HUDEP-2 (cell line): Measurements from ENCODE around the gene RGS8.

ENCODE experiments used
- DNase-seq, 76 experiments: peaks; one replicate each; lab custom pipeline; 2025; ENCODE audit not compliant: unreplicated experiment in 76 of 76; lab: John Stamatoyannopoulos, UW

RGS8 gene

DNA sequence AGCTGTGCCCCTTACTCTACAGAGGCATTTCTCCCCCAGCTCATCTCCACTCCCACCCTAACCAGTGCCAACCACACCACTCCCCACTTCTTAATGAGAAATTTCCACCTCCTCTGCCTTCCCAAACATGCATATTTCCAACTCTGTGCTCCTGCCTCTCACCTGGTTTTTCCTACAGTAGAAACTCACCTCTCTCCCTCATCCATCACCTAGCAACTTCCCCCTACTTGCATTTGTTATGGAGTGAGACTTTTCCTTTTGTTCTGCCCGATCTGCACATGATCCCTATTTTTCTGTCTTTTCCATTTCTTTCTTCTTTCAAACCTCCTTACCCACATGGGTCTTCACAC lies 11.9 kb downstream of the RGS8 start:
- DNase-seq, result no peak

DNA sequence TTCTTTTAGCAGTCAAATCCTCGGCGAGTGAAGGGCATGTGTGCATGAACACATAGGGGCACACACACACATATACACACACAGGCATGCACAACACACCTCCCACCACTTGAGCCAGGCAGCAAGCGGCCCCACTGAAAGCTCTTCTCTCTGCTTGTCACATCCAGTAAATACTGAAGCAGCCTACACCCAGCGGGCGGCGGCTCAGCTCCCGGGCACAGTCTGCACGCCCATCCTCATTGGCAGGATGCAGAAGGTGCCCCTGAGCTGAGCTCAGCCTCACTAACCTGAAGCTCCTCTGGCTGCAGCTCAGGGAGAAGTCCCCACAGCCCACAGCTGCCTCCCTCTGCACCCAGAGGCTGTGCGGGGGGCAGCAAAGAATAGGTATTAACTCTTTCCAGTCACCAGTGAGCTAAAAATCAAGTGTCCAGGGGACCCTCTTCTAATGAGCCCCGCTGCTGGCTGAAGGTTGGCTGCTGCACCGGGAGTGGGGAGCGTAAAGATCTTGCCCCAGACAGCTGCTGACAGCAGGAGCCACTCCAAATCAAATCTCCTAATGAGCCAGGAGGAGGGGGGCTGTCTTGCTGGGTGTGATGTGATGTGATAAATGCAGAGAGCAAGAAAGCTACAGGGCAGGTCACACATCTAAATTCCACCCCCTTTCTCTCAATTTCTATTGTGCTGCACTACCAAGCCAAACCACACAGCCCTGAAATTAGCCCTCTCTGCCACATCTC lies 12.5 kb downstream of the RGS8 start:
- peak in 1 of 76 experiments; percentile 7 for DNase-seq

DNA sequence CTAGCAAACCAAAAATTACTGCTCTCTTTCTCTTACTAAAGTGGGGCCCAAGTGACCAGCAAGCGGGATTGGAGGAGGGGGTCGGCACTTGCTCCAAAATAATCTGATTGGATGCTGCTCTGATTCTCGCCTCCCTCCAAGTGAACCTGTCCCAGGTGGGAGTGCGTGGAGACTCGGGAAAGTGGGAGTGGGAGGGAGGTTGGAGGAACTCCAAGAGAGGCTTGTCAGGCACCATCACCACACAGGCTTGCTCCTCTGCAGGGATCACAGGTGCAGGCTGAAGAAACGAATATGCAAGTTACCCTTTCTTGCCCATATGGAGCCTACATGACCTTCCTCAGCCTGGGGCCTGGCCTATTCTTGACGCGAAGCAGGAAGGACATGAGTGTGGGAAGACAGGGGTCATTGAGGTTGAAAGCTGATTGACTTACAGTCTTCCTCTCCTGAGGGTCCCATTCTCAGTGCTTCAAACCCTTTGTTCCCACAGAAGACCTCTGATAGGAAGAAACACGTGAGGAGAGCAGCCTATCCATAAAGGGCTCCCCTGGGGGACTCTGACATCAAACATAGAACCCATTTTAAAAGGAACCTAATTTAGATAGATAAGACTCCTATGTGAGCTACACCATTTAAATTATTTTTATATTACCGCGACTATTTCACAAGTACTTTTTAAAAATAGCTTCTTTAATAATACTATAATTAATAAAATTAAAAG lies 14.2 kb downstream of the RGS8 start:
- no peak for DNase-seq

DNA sequence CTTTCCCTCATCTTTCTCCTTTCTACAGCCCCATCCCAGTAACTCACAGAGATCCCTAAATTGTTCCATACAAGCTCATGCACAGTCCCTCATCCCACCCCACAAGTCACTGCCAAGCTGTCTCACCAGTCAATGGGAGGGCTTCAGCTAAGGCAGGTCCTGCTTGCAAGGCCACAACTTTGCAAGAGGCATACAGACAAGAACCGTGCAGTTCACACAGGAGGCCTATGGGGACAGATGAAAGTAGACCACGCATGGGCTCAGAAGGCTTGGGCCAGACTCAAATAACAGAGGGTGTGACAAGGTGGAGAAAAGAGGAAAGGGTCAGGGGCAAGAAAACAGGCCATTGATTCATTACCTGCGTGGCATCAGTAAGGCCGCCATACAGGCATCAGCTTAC lies 15.1 kb downstream of the RGS8 start:
- DNase-seq, result no peak

DNA sequence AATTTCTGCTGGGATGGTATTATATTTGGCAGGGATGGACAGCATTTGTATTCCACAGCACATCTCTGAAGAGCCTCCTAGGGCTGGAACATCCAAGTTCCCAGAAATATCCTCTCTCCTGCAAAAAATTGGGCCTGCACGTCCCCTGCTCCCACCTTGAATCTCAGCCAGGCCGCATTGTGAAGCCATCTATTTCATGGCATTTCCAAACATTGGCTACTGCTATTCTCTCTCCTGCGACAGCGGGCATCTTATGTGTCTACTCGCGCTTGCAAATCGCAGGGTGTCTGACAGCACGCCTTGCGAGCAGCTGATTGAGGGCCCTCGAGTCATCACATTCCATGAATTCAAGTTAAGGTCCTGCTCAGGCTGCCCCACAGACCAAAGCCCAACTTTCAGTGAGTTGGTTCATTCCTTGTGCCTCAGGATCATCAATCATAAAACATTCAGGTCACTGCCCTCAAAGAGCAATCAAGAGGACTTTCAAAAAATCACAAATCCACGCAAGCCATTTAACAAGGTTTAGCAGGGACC lies 15.8 kb downstream of the RGS8 start:
- no peak for DNase-seq

DNA sequence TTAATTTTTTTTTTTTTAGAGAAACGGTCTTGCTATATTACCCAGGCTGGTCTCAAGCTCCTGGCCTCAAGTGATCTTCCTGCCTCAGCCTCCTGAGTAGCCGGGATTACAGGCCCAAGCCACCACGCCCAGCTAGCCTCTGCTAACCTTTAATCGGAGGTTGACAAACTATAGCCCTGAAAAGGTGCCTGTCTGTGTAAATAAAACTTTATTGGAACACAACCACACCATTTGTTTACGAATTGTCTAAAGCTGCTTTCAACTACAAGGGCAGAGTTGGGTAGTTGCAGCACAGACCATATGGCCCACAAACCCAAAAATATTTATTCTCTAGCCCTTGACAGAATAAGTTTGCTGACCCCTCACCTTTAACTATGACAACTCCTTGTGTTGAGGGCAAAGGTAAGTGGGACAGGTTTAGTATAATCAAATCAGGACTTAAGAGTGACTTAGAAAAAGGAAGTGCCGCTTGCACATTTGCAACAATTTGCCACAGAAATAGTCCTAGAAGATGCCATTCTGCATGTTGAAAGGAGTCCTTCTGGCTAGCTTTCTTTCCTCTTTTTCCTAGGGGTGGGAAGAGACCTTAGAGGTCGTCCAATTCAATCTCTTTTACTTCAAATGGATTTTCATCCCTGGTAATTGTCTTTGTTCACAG lies 16.4 kb downstream of the RGS8 start:
- DNase-seq, result no peak

DNA sequence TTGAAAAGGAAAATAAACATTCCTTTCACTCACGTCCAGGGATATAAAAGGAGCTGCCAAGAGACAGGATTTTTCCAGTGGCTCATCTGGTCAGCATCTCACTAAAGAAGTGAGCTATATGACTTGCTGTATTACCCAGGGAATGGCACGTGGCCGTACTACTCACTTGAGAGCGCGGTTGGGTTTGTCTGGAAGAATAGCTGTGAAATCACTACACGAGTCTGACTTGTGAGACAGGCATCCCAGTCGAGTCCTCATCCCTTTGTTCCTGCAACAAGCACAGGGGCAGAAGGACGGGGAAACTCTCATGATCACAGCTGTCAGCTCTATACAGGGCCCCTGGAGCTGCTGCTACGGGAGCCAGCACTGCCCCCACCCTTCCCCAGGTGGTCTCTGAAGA lies 17.7 kb downstream of the RGS8 start:
- no peak for DNase-seq

DNA sequence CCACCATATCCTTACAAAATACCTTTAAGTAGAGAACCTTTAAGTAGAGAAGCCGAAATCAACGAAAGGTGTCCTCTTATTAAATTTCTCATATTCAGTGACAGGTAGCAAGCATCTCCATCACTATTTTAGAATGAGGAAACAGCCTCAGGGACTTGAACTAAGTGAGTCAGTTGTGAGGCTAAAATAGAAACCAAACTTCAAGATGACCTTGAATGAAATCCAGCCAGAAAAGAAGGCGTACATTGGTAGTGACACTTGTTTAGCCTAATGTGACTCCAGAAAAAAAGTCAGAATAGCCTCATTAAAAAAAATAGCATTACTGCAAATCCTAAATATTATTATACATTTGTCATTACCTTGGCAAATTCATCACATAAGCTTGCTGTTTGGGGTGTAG lies 20.1 kb downstream of the RGS8 start:
- no peak for DNase-seq

DNA sequence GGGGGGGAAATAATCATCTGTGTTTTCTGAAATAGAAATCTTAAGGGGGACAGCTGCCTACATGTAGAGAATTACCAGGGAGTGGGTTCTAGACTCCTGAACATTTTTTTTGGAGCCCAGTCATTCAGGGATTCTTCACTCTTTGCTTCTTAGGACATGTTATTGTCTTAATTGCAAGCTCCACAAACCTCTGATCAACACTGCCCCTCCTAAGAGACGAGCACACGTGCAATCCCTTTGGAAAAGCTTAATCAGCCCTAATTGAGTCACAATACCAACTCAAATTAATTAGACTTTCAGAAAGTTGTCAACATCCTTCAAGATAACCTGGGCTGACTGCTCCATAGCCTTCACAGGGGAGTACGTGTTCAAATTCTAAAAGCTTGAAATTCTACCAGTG lies 21.4 kb downstream of the RGS8 start:
- no peak for DNase-seq

DNA sequence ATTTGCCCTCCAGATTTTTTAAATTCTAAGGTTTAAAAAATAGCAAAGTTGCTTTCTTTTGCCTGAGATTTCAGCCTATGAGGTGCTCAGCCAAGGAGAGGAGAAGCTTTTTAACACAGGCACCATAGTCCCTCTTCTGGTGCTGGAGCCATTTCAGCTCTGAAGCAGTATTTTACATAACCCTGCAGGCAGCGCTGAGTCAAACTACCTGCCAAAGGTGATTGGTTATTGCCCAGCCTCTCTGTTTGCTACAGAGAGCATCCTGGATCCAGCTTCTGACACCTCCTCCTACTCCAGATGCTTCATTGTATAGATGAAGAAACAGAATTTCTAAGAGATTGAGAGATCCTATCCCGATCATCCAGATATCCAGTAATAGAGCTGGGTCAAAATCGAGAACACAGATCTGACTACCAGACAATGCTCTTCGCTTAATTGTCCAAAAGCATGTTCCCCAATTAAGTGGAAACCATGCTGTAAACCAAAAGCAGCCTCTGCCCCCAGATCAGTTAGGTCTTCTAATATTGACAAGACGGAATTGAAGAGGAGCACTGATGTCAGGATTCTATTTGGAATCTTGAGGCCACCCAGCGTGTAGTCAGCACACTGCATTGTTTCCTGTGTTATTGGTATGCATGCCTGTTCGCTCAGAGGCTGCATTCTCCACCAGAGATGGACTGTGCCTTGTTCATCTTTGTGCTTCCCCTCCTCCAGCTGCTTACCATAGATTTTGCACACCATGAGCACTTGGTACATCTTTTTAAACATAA lies 22.1 kb downstream of the RGS8 start:
- no peak for DNase-seq

DNA sequence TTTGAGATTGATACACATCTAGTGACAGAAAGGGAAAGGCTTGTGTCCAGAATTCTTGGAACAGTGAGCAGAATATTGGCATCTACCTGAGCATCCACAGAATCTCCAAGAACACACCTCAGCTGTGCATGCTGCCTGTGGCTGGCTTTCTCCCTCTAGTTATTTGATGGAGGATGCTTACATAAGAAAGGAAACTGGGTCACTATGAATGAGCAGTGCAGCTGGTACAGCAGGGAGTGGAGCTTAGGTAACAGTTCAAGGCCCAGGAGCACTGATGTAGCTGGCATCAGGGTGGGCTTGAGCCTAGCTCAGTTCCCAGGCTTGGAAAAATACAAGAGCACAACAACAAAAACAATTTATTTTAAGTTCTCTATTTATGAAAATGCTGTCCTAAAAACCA lies 26.3 kb downstream of the RGS8 start:
- no peak for DNase-seq

DNA sequence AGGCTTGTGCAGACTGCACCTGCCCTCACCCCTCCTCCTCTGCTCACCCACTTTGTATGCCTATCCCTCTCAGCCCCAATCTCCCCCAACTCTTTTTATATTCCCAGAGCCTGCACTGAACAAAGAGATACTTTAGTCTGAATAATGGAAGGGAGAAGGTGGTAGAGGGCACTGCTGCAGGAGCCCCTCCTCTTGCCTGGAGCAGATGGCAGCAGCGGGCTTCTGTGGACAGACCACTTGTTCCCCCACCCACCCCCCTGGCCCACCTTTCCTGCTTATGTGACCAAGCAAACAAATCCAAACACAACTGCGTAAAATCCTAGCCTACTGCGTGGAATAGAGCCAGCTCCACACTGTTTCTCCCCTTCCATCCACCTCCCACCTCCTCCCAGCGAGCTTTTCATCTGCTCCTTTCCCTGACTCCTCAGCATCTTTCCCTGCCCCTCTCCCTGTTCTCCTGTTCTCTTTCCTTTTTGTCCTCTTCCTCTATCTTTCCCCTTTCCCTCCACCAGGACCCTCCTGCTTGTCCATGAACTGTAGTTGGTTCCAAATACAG lies 27.5 kb downstream of the RGS8 start:
- DNase-seq, result no peak

DNA sequence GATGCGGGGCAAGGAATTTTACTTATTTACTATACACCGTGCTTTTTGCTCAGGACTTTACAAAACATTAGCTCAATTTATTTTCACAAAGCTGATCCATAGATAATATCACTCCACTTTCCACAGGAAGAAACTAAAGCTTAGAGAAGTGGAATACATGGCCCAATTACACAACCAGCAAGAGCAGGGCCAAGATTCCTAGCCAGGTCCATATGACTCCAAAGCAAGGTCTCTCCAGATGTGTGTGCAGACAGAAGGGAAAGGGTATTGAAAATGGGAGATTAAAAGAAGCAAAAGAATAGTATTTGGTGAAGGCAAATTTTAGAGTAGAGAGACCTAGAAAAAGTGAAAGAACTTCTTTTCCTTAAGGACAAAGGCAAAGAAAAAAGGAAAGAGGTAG lies 30.4 kb downstream of the RGS8 start:
- DNase-seq, result no peak

DNA sequence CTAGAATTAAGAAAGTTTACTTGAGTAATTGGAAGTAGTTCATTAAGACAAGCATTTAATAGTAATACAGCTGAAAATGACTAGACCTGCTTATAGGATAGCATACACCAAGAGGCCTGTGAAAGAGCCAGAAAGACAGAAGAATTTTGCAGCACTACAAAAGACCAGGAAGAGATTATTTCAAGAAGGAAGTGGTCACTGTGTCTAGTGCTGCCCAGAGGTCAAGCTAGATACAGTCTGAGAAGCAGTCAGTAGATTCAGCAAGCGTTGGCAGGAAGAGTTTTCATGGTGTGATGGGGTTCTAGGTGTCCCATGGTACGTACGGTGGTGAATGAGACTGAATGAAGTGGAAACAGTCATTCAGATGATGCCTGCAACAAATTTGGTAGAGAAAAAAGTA lies 31.5 kb downstream of the RGS8 start:
- DNase-seq, result no peak

DNA sequence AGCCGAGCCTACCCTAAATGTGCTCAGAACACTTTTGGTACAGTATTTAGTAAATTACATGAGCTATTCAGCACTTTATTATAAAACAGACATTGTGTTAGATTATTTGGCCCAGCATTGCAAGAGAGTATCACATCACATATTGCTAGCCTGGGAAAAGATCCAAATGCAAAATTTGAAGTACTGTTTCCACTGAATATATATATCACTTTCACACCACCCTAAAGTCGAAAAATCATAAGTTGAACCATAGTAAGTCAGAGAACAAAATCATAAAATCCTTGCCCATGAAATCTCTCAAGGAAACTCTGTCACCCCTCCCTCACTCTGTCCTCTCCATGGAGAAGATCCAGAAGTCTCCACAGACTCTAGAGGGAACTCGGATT lies 33.1 kb downstream of the RGS8 start:
- DNase-seq, result no peak

DNA sequence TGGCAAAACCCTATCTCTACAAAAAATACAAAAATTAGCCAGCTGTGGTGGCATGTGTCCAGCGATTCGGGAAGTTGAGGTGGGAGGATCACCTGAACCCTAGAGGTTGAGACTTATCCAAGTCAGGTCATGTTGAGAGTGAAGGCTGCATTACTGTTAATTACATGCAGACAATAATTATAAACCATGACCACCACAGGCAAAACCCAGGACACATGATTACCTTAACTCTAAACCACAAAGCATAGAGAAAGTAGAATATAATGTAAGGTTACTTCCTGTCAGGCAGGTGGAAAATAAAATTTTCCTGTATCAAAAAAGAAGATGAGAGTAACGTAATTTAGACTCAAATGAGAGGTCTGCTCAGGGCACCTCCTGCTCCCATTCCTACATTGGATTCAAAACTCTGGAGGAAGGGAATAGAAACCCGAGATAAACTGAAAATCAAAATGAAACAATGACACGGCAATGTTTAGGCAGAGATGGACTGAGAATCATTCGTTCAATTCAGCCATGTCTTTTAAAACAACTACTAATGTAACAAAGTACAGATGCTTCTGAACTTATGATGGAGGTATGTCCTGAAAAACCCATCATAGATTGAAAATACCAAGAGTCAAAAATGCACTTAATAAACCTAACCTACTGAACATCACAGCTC lies 33.6 kb downstream of the RGS8 start:
- DNase-seq, result no peak

DNA sequence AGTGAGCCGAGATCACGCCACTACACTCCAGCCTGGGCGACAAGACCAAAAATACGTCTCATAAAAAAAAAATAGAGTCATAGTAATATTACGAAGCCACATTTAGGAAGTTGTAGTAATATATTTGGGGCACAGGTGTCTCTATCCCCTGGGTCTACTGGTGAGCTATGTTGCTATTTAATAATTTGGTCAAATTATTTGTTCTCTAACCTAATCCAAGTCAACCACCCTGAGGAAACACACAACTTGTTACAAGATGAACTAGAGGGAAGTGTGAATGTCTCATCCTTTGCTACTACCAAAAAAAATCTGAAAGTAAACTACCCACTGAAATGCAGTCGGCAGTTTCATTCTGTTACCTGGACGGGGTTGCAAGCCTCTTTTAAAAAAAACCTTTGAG lies 35.3 kb downstream of the RGS8 start:
- no peak for DNase-seq

DNA sequence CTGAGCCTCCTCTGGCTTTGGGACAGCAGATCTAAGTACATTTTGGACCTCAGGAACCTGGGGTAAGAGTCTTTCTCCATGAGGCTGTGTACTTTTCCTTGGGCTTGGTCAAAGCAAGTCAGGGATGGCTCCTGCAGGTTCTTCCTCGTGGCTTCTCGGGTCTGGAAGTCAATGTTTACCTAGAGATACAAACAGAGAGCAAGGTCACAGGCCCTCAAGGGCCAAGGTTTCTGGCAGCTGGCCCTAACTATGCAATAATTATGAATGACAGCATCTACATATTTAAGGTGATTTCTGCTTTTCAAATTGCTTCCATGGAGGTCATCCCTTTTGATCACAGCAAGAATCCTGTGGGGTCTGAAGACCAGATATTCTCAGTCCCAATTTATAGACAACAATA lies 37.6 kb downstream of the RGS8 start:
- DNase-seq, result no peak

DNA sequence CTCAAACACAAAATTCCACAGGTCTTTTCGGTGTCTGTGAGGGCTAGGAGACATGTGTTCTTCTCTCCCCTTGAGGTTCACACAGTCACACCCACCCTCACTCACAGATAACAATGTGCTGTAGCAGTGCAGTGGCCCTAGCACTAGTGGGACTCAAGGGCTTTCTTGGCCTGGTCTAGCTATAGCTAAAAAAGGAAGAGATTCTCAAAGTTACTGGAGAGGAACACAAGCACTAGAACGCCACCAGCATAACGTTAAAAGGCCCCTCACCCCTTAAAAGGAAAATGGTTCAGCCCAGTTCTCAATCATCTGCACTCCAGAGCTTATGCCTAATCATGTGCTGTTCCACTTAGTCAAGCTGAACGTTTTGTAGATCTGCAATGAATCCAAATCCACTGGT lies 39.5 kb downstream of the RGS8 start:
- peak in 3 of 76 experiments; percentile 13 to 21 (median 13) for DNase-seq

DNA sequence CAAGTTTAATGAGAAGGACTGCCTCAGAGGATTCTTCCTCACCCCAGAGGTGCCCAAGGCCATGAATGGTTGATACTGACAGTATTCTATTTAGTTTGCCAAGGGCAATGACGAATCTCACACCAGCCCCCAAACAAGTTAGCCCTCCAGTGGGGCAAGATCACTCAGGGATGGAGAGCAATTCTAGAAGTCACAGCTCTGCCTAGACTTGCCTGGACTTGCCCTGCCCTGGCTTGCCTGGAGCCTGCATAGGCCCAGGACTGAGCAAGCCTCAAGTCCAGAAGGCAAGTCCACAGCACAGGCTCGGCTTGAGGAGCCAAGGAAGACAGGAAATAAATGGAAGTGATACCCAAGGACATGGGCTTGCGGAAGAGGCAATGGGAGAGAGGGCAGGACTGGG lies 40.7 kb downstream of the RGS8 start:
- DNase-seq, result no peak
